Activated T-cell treated with anti-CD3 and anti-CD28 coated beads, Interleukin-2, amount 50 U/mL, for 1 hour (primary cell): Measurements from ENCODE around the gene FNTB.

ENCODE experiments used
- DNase-seq: peaks from one replicate; pipeline ENCODE4 v3.0.0-alpha.2; 2020

FNTB gene

DNA sequence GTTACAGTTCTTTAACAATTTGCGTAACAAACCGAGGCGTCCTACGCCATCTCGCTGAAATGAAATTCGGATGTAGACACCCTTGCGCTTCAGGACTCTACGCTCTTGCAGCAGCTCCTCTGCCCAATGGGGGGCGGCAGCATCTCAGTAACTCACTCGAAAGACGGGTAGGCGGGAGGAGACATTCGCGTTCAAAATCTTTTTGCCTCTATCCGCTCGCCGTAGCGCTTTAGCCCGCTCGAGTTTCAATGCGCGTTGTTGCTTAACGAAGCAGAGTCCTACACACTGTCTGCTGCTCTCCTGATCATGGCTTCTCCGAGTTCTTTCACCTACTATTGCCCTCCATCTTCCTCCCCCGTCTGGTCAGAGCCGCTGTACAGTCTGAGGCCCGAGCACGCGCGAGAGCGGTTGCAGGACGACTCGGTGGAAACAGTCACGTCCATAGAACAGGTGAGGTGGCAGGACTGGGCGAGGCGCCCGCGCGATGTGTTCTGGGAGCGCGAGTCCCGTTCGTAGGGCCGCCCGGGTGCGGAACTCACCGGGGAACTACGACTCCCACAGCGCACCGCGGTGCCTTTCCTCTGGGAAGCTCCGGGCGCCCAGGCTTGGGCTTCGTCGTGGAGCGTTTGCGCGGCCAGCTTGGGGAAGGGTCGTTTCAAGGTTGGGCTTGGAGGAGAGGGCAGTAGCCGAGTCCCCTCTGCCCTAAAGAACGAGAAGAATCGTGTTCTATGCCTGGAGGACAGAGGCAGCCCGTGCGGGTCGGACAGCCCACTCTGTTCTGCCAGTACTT is at the start of gene FNTB:
Gene FNTB (plus strand): TSS at position 248 of the 790 bp plus-strand sequence. CDS start 59 bp downstream, at position 307.
- peak; percentile 90 for DNase-seq

GRCh38 chr14:64937171-64937820 is 49.4 kb upstream of the FNTB start:
- no peak for DNase-seq

GRCh38 chr14:64937821-64938193 is 48.9 kb upstream of the FNTB start:
- DNase-seq, result no peak

DNA sequence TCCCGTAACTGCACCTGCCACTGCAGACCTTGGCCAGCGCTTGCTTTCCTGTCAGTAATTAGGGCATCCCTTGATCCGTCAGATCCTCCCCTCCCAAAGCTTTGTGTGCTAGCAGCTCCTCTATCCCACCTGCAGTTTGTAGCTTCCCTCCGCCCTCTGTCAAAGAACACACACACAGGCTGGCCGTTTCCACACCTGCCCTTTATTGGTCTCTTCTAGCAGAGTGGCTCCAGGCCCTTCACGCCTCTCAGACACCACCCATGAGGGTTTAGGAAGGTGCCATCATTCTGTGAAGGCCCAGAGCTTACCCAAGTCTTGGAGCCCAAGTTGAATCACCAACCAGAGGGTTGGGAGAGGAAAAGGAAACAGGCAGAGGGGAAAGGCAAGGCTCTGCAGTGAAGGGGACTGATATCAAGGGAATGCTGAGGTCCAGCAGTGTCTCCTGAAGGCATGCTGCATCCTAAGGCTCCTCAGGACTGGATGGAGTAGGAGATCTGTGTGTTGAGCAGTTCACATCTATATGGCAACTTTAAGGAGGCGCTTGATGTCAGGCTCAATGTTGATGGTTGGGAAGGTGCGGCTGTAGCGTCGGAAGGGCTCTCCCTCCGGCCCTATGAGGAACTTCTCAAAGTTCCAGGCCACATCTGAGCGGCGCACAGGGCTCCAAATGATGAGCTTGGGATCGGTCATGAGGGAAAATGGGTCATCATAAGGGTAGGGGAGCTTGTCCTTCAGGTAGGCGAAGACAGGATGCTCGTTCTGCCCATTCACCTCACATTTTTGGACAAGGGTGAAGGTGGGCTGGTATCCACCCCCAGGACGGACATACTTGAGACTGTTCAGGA is 47.5 kb upstream of the FNTB start:
- DNase-seq, result no peak

- DNase-seq, result no peak
Observed at GRCh38 chr14:64939817-64940190, 46.9 kb upstream of the FNTB start.

GRCh38 chr14:64940336-64940910 is 46.3 kb upstream of the FNTB start:
- DNase-seq, result no peak

DNA sequence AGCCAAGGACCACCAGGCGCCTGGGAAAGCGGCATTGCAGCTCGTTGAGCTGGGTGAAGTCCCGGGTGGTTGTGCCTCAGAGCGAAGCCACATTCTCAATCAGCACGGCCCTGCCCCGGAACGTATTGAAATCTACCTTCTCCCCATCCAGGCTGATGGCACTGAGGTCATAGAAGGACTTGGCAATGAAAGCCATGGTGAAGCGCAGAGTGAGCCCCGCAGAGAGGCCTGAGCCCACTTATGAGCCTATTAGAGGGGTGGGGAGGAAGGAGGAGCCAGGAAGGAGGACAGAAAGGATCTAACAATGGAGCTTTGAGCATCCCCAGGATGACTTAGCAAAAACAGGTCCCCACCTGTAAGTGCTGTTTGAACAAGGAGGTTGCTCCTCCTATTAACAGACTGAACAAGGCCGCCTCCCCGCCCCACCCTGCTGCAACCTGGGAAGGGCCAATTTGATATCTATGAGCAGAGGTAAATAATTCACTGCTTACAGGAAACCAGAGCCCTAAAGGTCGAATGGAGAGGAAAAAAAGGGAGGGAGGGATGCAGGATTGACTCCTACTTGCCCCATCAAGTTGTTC is 44.1 kb upstream of the FNTB start, which contains the start of gene GPX2:
Gene GPX2 (minus strand): TSS at position 215 of the 581 bp plus-strand sequence. CDS start 19 bp downstream, at position 196.
- no peak for DNase-seq

GRCh38 chr14:64943556-64943955 is 43.1 kb upstream of the FNTB start:
- DNase-seq, result no peak

DNA sequence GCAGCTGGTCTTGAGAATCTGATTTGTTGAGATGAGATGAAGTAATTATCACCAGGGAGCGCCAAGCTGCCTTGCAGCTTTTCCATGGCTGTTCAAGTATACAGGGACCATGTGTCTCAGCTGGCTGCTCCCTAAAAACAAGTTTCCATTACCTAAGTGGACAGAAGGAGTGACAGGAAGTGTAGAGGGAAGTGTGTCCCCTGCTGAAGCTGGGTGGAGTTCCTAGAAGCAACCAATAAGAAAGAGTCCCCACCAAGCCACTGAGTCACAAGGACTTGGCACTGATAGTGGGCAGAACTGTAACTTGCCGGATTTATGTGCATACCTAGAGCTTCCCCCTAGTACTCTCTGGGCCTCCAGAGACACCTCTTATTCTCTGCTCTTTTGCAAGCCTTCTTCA is 42.7 kb upstream of the FNTB start:
- DNase-seq, result no peak

- DNase-seq, result no peak
Observed at GRCh38 chr14:64944861-64945260, 41.8 kb upstream of the FNTB start.

- no peak for DNase-seq
Observed at GRCh38 chr14:64945431-64946178, 41.1 kb upstream of the FNTB start.

- no peak for DNase-seq
Observed at GRCh38 chr14:64946310-64947045, 40.2 kb upstream of the FNTB start.

- no peak for DNase-seq
Observed at GRCh38 chr14:64947710-64948611, 38.7 kb upstream of the FNTB start.

GRCh38 chr14:64948612-64949210 is 38.0 kb upstream of the FNTB start:
- no peak for DNase-seq

GRCh38 chr14:64950889-64951288 is 35.8 kb upstream of the FNTB start:
- no peak for DNase-seq

- DNase-seq, result no peak
Observed at GRCh38 chr14:64951291-64951690, 35.4 kb upstream of the FNTB start.

- no peak for DNase-seq
Observed at GRCh38 chr14:64951724-64952123, 35.0 kb upstream of the FNTB start.

DNA sequence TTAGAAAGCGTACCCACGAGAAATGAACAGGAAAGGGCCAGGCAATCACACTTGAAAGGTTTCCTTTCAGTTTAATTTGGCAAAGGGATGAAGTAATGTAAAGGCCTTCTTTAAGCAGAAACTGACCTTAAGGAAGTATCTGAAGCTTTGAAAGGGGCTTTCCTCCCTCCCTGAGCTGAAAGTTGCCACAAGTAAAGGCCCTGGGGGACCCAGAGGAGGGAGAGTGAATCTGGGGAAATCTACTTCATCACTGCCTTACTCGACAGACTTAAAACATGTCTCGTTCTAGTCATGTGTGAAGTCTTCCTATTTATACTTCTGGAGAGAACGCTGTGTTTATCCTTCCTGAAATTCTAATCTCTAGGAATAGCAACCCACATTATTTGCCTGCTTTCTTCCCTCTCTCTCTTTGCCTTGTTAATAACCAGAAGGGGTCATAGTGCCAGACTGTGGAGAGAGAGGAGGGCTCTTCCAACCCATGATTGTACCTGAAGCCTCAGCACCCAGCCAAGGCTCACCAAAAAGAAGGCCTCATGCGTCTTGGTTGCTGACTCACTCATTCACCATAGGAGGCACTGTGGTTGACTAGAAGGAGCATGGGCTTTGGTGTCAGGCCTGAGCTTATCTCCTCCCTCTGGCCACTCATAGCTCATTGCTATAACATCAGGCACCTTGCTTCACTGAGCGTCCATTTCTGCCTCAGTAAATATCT is 33.9 kb upstream of the FNTB start:
- DNase-seq, result no peak

GRCh38 chr14:64953310-64953654 is 33.4 kb upstream of the FNTB start:
- DNase-seq, result no peak
